ENCODE measurements around the gene PBX1.

PBX1 gene

GRCh38 chr1:164796916-164797315 is 237.9 kb downstream of the PBX1 start:
- Mint-ChIP-seq H3K9me3 (no peaks in the 10 kb centered on the region), H3K4me1 (no peaks in the 10 kb centered on the region), H3K4me3 (no peak overlapping the region), H3K36me3 (no peaks in the 10 kb centered on the region), H3K27ac (no peak overlapping the region), H3K27me3 (no peaks in the 10 kb centered on the region)

- no peaks in the 10 kb centered on the region for H3K27me3 Mint-ChIP-seq
- no peak overlapping the region for H3K4me3 Mint-ChIP-seq
- no peaks in the 10 kb centered on the region for H3K4me1 Mint-ChIP-seq
- no peaks in the 10 kb centered on the region for H3K9me3 Mint-ChIP-seq
- no peaks in the 10 kb centered on the region for H3K36me3 Mint-ChIP-seq
- H3K27ac Mint-ChIP-seq, result no peak overlapping the region
Observed at GRCh38 chr1:164801246-164801731, 242.3 kb downstream of the PBX1 start.

GRCh38 chr1:164801791-164802502 is 243.0 kb downstream of the PBX1 start:
- Mint-ChIP-seq H3K27ac (no peak overlapping the region), H3K36me3 (no peaks in the 10 kb centered on the region), H3K27me3 (no peaks in the 10 kb centered on the region), H3K9me3 (no peaks in the 10 kb centered on the region), H3K4me3 (no peak overlapping the region), H3K4me1 (no peaks in the 10 kb centered on the region)

GRCh38 chr1:164802529-164803282 is 243.7 kb downstream of the PBX1 start:
- no peak overlapping the region for H3K27ac Mint-ChIP-seq
- no peaks in the 10 kb centered on the region for H3K9me3 Mint-ChIP-seq
- no peaks in the 10 kb centered on the region for H3K36me3 Mint-ChIP-seq

GRCh38 chr1:164803366-164803765 is 244.4 kb downstream of the PBX1 start:
- Mint-ChIP-seq H3K4me1 (no peaks in the 10 kb centered on the region), H3K36me3 (no peaks in the 10 kb centered on the region), H3K4me3 (no peak overlapping the region), H3K27ac (no peak overlapping the region), H3K27me3 (no peaks in the 10 kb centered on the region), H3K9me3 (no peaks in the 10 kb centered on the region)

More at GRCh38 chr1:164802529-164803282, 243.7 kb downstream of the PBX1 start:
- no peak overlapping the region for H3K4me3 Mint-ChIP-seq
- H3K27me3 Mint-ChIP-seq, result no peaks in the 10 kb centered on the region
- H3K4me1 Mint-ChIP-seq, result no peaks in the 10 kb centered on the region

GRCh38 chr1:164804366-164804765 is 245.4 kb downstream of the PBX1 start:
- Mint-ChIP-seq H3K4me3 (no peak overlapping the region), H3K4me1 (no peaks in the 10 kb centered on the region), H3K27me3 (no peaks in the 10 kb centered on the region), H3K36me3 (no peaks in the 10 kb centered on the region), H3K9me3 (no peaks in the 10 kb centered on the region), H3K27ac (no peak overlapping the region)

GRCh38 chr1:164805399-164805798 is 246.4 kb downstream of the PBX1 start:
- Mint-ChIP-seq H3K9me3 (no peaks in the 10 kb centered on the region), H3K4me3 (no peak overlapping the region), H3K4me1 (no peaks in the 10 kb centered on the region), H3K36me3 (no peaks in the 10 kb centered on the region), H3K27ac (no peak overlapping the region), H3K27me3 (no peaks in the 10 kb centered on the region)

GRCh38 chr1:164806531-164806930 is 247.5 kb downstream of the PBX1 start:
- H3K4me1 Mint-ChIP-seq, result no peaks in the 10 kb centered on the region
- no peaks in the 10 kb centered on the region for H3K36me3 Mint-ChIP-seq

GRCh38 chr1:164813776-164814175 is 254.8 kb downstream of the PBX1 start:
- Mint-ChIP-seq H3K9me3 (no peaks in the 10 kb centered on the region), H3K4me1 (no peaks in the 10 kb centered on the region)

More at GRCh38 chr1:164806531-164806930, 247.5 kb downstream of the PBX1 start:
- H3K9me3 Mint-ChIP-seq, result no peaks in the 10 kb centered on the region
- no peak overlapping the region for H3K4me3 Mint-ChIP-seq
- H3K27me3 Mint-ChIP-seq, result no peaks in the 10 kb centered on the region
- no peak overlapping the region for H3K27ac Mint-ChIP-seq

GRCh38 chr1:164821648-164822047 is 262.7 kb downstream of the PBX1 start:
- H3K27ac Mint-ChIP-seq, result no peak overlapping the region
- H3K27me3 Mint-ChIP-seq, result no peaks in the 10 kb centered on the region
- no peak overlapping the region for H3K4me3 Mint-ChIP-seq
- H3K4me1 Mint-ChIP-seq, result no peaks in the 10 kb centered on the region
- H3K36me3 Mint-ChIP-seq, result no peaks in the 10 kb centered on the region
- no peaks in the 10 kb centered on the region for H3K9me3 Mint-ChIP-seq

More at GRCh38 chr1:164813776-164814175, 254.8 kb downstream of the PBX1 start:
- no peak overlapping the region for H3K27ac Mint-ChIP-seq
- peaks cover 1% of the 10 kb centered on the region for H3K27me3 Mint-ChIP-seq
- H3K36me3 Mint-ChIP-seq, result no peaks in the 10 kb centered on the region
- H3K4me3 Mint-ChIP-seq, result no peak overlapping the region

GRCh38 chr1:164823486-164824279 is 264.7 kb downstream of the PBX1 start:
- Mint-ChIP-seq H3K36me3 (no peaks in the 10 kb centered on the region), H3K27ac (no peak overlapping the region), H3K27me3 (no peaks in the 10 kb centered on the region), H3K9me3 (no peaks in the 10 kb centered on the region), H3K4me1 (no peaks in the 10 kb centered on the region), H3K4me3 (no peak overlapping the region)

- H3K9me3 Mint-ChIP-seq, result no peaks in the 10 kb centered on the region
- no peaks in the 10 kb centered on the region for H3K27me3 Mint-ChIP-seq
- H3K36me3 Mint-ChIP-seq, result no peaks in the 10 kb centered on the region
- no peak overlapping the region for H3K4me3 Mint-ChIP-seq
- no peak overlapping the region for H3K27ac Mint-ChIP-seq
- no peaks in the 10 kb centered on the region for H3K4me1 Mint-ChIP-seq
Observed at GRCh38 chr1:164824542-164824941, 265.6 kb downstream of the PBX1 start.

- H3K36me3 Mint-ChIP-seq, result no peaks in the 10 kb centered on the region
- no peaks in the 10 kb centered on the region for H3K27me3 Mint-ChIP-seq
- H3K27ac Mint-ChIP-seq, result no peak overlapping the region
- no peaks in the 10 kb centered on the region for H3K4me1 Mint-ChIP-seq
- H3K9me3 Mint-ChIP-seq, result no peaks in the 10 kb centered on the region
- H3K4me3 Mint-ChIP-seq, result no peak overlapping the region
Observed at GRCh38 chr1:164830628-164831027, 271.6 kb downstream of the PBX1 start.

- Mint-ChIP-seq H3K27ac (no peak overlapping the region), H3K9me3 (no peaks in the 10 kb centered on the region), H3K4me1 (no peaks in the 10 kb centered on the region), H3K27me3 (no peaks in the 10 kb centered on the region), H3K36me3 (no peaks in the 10 kb centered on the region), H3K4me3 (no peak overlapping the region)
Observed at GRCh38 chr1:164834641-164835040, 275.7 kb downstream of the PBX1 start.

GRCh38 chr1:164836614-164837018 is 277.6 kb downstream of the PBX1 start:
- Mint-ChIP-seq H3K27ac (no peak overlapping the region), H3K36me3 (no peaks in the 10 kb centered on the region), H3K4me1 (no peaks in the 10 kb centered on the region), H3K27me3 (no peaks in the 10 kb centered on the region), H3K4me3 (no peak overlapping the region), H3K9me3 (no peaks in the 10 kb centered on the region)

- no peak overlapping the region for H3K27ac Mint-ChIP-seq
- no peak overlapping the region for H3K4me3 Mint-ChIP-seq
- H3K27me3 Mint-ChIP-seq, result no peaks in the 10 kb centered on the region
- no peaks in the 10 kb centered on the region for H3K36me3 Mint-ChIP-seq
- H3K9me3 Mint-ChIP-seq, result no peaks in the 10 kb centered on the region
- no peaks in the 10 kb centered on the region for H3K4me1 Mint-ChIP-seq
Observed at GRCh38 chr1:164838786-164839185, 279.8 kb downstream of the PBX1 start.
